KOPT-K1 (cell line): ENCODE results near the gene PLP1.

Experiments
- H3K27ac ChIP-seq: fragments of 200-600 bp; sonication (generic); 2 replicates; pipeline ENCODE4 v1.5.1; 2016; ENCODE audit warnings: antibody characterized with exemption, mild to moderate bottlenecking, low read depth, low read length; ENCODE audit not compliant: poor library complexity, severe bottlenecking
- H3K36me3 ChIP-seq: fragments of 200-600 bp; sonication (generic); 2 replicates; pipeline ENCODE4 v1.5.1; 2017; ENCODE audit warnings: antibody characterized with exemption, mild to moderate bottlenecking, low read length, moderate library complexity; ENCODE audit not compliant: insufficient read depth
- H3K9me3 ChIP-seq: fragments of 200-600 bp; sonication (generic); 2 replicates; pipeline ENCODE4 v1.5.1; 2017; ENCODE audit warnings: antibody characterized with exemption, low read length, mild to moderate bottlenecking; ENCODE audit not compliant: insufficient read depth, poor library complexity, severe bottlenecking

PLP1 gene

DNA sequence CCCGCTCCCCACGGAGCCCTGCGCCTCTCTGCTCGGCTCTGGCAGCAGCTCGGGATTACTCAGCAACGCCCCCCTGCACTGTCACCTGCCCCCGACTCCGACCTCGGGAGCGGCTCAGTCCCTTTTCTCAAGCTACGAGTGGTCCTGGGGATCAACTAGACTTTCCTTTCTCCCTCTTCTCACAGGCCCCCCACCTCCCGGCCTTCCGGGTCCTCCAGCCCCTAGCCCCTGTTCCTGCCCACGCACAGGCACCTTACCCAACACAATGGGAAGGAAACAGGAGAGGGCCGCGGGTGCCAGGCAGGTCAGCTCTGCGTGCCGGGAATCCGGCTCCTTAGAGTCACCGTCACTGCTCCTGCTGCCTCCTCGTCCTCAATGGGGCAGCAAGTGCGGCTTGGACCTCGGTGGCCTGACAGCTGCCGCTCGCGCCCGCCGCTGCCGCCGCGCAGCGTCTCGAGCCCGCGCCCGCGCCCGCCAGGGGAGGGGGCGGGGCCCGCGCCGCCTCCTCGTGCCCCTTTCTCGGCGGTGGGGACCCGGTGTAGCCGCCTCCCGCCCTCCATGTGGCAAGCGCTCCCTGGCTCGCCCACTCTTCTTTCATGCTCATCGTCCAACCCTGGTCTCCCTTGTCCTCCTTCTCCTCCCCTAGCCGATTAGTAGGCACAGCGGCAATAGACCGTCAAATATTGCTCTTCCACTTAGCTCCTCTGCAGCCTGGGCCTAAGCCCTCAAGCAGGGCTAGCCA is 55.3 kb downstream of the PLP1 start, which contains the start of gene RAB9B:
Gene RAB9B (minus strand): TSS at position 455 of the 742 bp plus-strand sequence. CDS start 6,473 bp downstream, outside the sequence.
- H3K9me3 ChIP-seq, result no peaks in the 10 kb centered on the region
- no peaks in the 10 kb centered on the region for H3K36me3 ChIP-seq
- H3K27ac ChIP-seq, result peak within 1 kb of the TSS; percentile 61

DNA sequence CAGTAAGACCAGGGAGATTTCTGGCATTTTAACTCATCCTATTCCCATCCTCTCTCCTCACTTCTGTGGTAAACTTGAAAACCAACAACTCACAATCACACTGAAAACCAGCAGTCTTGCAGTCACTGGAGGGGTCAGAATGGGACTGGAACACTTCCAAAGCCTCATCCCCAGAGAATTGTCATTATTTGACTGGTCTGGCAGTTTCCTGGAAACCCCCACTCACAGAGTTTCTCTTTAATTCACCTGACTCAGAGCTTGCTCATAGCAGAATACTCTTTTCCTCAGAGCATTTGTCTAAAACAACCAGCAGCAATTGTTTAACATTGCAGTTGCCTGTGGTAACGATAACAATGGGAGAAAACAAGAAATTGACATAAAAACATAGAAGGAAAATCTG is 62.8 kb downstream of the PLP1 start:
- Histone ChIP-seq H3K27ac (no peak overlapping the region), H3K36me3 (no peaks in the 10 kb centered on the region), H3K9me3 (no peaks in the 10 kb centered on the region)
